Mucosa of stomach (tissue), 1 donor: ENCODE data around the gene BICRA.

Source experiments
- H3K27me3 ChIP-seq: one replicate; pipeline ENCODE4 v1.7.0; 2013; ENCODE audit warnings: mild to moderate bottlenecking, low read length; ENCODE audit not compliant: control insufficient read depth, insufficient read depth
- H3K36me3 ChIP-seq: one replicate; pipeline ENCODE4 v1.7.0; 2013; ENCODE audit warnings: low read length; ENCODE audit not compliant: control insufficient read depth, insufficient read depth
- H3K4me1 ChIP-seq: one replicate; pipeline ENCODE4 v1.7.0; 2013; ENCODE audit warnings: mild to moderate bottlenecking, low read length; ENCODE audit not compliant: control insufficient read depth, insufficient read depth
- H3K4me3 ChIP-seq: one replicate; pipeline ENCODE4 v1.7.0; 2013; ENCODE audit warnings: low read length
- H3K9ac ChIP-seq: one replicate; pipeline ENCODE4 v1.7.0; 2013; ENCODE audit warnings: mild to moderate bottlenecking, low read length, moderate library complexity
- H3K9me3 ChIP-seq: one replicate; pipeline ENCODE4 v1.7.0; 2013; ENCODE audit warnings: mild to moderate bottlenecking, low read length, moderate library complexity; ENCODE audit not compliant: control insufficient read depth
- donor health status: Pancreatic carcinoma.

Gene BICRA

GRCh38 chr19:47679251-47679900 is 70.4 kb downstream of the BICRA start:
- no peak overlapping the region for H3K9ac ChIP-seq
- H3K27me3 ChIP-seq = no peaks in the 10 kb centered on the region
- H3K4me1 ChIP-seq = no peaks in the 10 kb centered on the region
- H3K4me3 ChIP-seq = no peak overlapping the region
- H3K36me3 ChIP-seq = peaks cover 7% of the 10 kb centered on the region
- no peaks in the 10 kb centered on the region for H3K9me3 ChIP-seq

- no peaks in the 10 kb centered on the region for H3K9me3 ChIP-seq
- H3K36me3 ChIP-seq = peaks cover 2% of the 10 kb centered on the region
- H3K9ac ChIP-seq = no peak overlapping the region
- no peaks in the 10 kb centered on the region for H3K27me3 ChIP-seq
- no peak overlapping the region for H3K4me3 ChIP-seq
- H3K4me1 ChIP-seq = no peaks in the 10 kb centered on the region
These were observed 71.3 kb downstream of the BICRA start for GRCh38 chr19:47679922-47680857.

DNA sequence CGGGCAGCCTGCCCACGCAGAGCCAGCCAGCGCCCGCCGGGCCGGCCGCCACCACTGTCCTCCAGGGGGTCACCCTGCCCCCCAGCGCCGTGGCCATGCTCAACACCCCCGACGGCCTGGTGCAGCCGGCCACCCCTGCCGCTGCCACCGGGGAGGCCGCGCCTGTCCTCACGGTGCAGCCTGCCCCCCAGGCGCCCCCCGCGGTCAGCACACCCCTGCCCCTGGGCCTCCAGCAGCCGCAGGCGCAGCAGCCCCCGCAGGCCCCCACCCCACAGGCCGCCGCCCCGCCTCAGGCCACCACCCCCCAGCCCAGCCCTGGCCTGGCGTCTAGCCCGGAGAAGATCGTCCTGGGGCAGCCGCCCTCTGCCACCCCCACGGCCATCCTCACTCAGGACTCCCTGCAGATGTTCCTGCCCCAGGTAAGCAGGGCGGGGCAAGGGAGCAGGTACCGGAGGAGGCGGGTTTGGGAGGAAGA is 72.0 kb downstream of the BICRA start:
- Histone ChIP-seq H3K36me3 (no peaks in the 10 kb centered on the region), H3K9ac (no peak overlapping the region), H3K4me3 (no peak overlapping the region), H3K9me3 (no peaks in the 10 kb centered on the region), H3K27me3 (no peaks in the 10 kb centered on the region), H3K4me1 (no peaks in the 10 kb centered on the region)

GRCh38 chr19:47681388-47681787 is 72.5 kb downstream of the BICRA start:
- H3K9ac ChIP-seq = no peak overlapping the region
- H3K36me3 ChIP-seq = no peaks in the 10 kb centered on the region
- H3K27me3 ChIP-seq = no peaks in the 10 kb centered on the region
- H3K4me3 ChIP-seq = no peak overlapping the region
- H3K9me3 ChIP-seq = no peaks in the 10 kb centered on the region
- H3K4me1 ChIP-seq = no peaks in the 10 kb centered on the region

DNA sequence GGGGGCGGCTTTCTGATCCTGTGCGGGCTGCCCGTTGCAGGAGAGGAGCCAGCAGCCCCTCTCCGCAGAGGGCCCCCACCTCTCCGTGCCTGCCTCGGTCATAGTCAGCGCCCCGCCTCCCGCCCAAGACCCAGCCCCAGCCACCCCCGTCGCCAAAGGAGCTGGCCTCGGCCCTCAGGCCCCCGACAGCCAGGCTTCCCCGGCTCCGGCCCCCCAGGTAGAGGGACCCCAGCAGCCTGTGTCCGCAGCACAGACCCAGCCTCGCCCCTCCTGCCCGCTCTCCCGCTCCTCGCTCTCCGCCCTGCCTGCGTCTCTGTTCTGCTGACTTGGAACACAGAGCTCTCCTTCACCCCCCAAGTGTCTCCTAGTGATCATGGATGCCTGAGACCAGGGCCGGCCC is 73.0 kb downstream of the BICRA start:
- no peaks in the 10 kb centered on the region for H3K4me1 ChIP-seq
- no peaks in the 10 kb centered on the region for H3K9me3 ChIP-seq
- H3K4me3 ChIP-seq = no peak overlapping the region
- H3K27me3 ChIP-seq = no peaks in the 10 kb centered on the region
- no peak overlapping the region for H3K9ac ChIP-seq
- no peaks in the 10 kb centered on the region for H3K36me3 ChIP-seq

GRCh38 chr19:47682939-47683338 is 74.0 kb downstream of the BICRA start:
- Histone ChIP-seq H3K4me1 (no peaks in the 10 kb centered on the region), H3K4me3 (no peak overlapping the region), H3K36me3 (no peaks in the 10 kb centered on the region), H3K9ac (no peak overlapping the region), H3K27me3 (no peaks in the 10 kb centered on the region), H3K9me3 (no peaks in the 10 kb centered on the region)

GRCh38 chr19:47686679-47687450 is 77.9 kb downstream of the BICRA start:
- H3K4me1 ChIP-seq = no peaks in the 10 kb centered on the region
- no peak overlapping the region for H3K9ac ChIP-seq
- no peak overlapping the region for H3K4me3 ChIP-seq
- H3K27me3 ChIP-seq = no peaks in the 10 kb centered on the region
- no peaks in the 10 kb centered on the region for H3K36me3 ChIP-seq
- H3K9me3 ChIP-seq = no peaks in the 10 kb centered on the region

GRCh38 chr19:47687906-47688305 is 79.0 kb downstream of the BICRA start:
- no peak overlapping the region for H3K4me3 ChIP-seq
- no peaks in the 10 kb centered on the region for H3K36me3 ChIP-seq
- no peaks in the 10 kb centered on the region for H3K27me3 ChIP-seq
- H3K4me1 ChIP-seq = no peaks in the 10 kb centered on the region
- H3K9ac ChIP-seq = no peak overlapping the region
- no peaks in the 10 kb centered on the region for H3K9me3 ChIP-seq

DNA sequence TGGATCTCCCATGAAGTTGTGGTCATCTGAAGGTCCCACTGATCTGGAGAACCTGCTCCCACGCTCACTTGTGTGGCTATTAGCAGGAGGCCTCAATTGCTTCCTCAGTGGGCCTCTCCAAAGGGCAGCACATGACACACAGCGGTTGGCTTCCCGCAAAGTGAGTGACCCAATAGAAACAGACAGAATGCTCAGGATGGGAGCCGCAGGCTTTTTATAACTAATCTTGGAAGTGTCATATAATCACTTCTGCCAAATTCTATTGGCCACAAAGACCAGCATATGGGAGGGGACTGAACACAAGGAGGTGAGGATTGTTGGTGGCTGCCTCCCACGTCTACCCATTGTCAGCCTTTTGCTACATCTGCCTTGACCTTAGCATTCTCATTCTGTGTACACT is 82.2 kb downstream of the BICRA start:
- no peaks in the 10 kb centered on the region for H3K4me1 ChIP-seq
- no peak overlapping the region for H3K9ac ChIP-seq
- H3K4me3 ChIP-seq = no peak overlapping the region
- H3K9me3 ChIP-seq = no peaks in the 10 kb centered on the region
- no peaks in the 10 kb centered on the region for H3K27me3 ChIP-seq
- no peaks in the 10 kb centered on the region for H3K36me3 ChIP-seq

DNA sequence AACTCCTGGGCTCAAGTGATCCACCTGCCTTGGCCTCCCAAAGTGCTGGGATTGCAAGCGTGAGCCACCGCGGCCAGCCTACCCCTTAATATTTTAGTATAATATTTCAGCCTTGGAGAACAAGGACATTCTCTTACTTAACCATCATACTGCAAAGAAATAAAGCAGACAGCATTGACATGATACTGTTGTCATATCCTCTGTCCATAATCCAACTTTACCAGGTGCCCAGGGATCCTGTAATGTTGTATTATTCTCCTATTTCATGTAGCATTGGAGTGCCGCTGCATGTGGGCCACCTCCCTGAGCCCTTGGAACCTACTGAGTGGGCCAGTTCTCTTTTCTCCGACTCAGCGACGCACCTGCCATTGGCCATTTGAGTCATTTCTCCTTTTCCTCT is 82.8 kb downstream of the BICRA start:
- H3K27me3 ChIP-seq = no peaks in the 10 kb centered on the region
- no peak overlapping the region for H3K9ac ChIP-seq
- no peaks in the 10 kb centered on the region for H3K4me1 ChIP-seq
- H3K4me3 ChIP-seq = no peak overlapping the region
- no peaks in the 10 kb centered on the region for H3K9me3 ChIP-seq
- no peaks in the 10 kb centered on the region for H3K36me3 ChIP-seq

DNA sequence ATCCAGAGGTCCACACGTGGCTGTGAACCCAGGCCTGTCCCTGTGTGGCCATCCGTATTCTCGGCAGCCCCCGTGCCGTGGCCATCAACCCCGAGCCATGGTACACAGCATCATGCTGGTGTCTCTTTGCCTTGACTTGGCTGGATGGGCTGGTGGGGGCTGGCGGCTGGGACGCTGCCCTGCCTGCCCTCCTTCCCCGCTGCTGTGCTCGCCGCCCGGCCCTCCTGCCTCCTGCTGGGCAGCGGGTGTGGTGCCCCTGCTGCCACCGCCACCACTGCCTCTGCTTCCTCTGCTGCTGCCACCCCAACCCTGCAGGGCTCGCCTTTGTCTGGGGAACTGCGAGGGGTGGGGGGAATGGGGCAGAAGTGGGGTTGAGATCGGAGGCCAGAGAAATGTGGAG is 84.6 kb downstream of the BICRA start:
- H3K4me3 ChIP-seq = no peak overlapping the region
- no peaks in the 10 kb centered on the region for H3K36me3 ChIP-seq
- H3K27me3 ChIP-seq = no peaks in the 10 kb centered on the region
- H3K9me3 ChIP-seq = no peaks in the 10 kb centered on the region
- no peak overlapping the region for H3K9ac ChIP-seq
- no peaks in the 10 kb centered on the region for H3K4me1 ChIP-seq

- H3K4me3 ChIP-seq = no peak overlapping the region
- no peaks in the 10 kb centered on the region for H3K4me1 ChIP-seq
- H3K27me3 ChIP-seq = no peaks in the 10 kb centered on the region
- H3K9me3 ChIP-seq = no peaks in the 10 kb centered on the region
- H3K36me3 ChIP-seq = no peaks in the 10 kb centered on the region
- H3K9ac ChIP-seq = no peak overlapping the region
These were observed 85.0 kb downstream of the BICRA start for GRCh38 chr19:47693903-47694302.
